ENCODE measurements around the gene SIGLEC7. TPM values are rescaled to one million over a fixed set of nuclear protein-coding genes. Genes with fewer than 3 reads are reported as not detected.

SIGLEC7 gene
- polyA plus RNA-seq, 1 experiment, result not detected

GRCh38 chr19:51157265-51157664, 15.2 kb downstream of the SIGLEC7 start:
- Histone ChIP-seq H3K4me3 (ENCODE audit: low read depth, low read length) (no peak overlapping the region), H3K27me3 (ENCODE audit: control insufficient read depth, insufficient read depth, low read length) (peaks cover 3% of the 10 kb centered on the region), H3K9me3 (ENCODE audit: control insufficient read depth, insufficient read depth, low read length) (no peaks in the 10 kb centered on the region), H3K27ac (ENCODE audit: low read depth, low read length) (no peak overlapping the region)
- no peak for DNase-seq (ENCODE audit: low read depth, low spot score)
- POLR2A ChIA-PET, result no interaction called here
- CTCF ChIA-PET, result interaction anchor here (0.9 to 3.2 kb wide), 3 partner anchors 10 to 22 kb away, joined by 3 to 25 read pairs (median 10); no protein-coding TSS in a partner anchor
- no peak for TF ChIP-seq CTCF (IDR thresholded peaks at IDR 0.05; ENCODE audit: low read depth, low read length)

- Histone ChIP-seq H3K27me3 (ENCODE audit: control insufficient read depth, insufficient read depth, low read length) (peaks cover 3% of the 10 kb centered on the region), H3K9me3 (ENCODE audit: control insufficient read depth, insufficient read depth, low read length) (no peaks in the 10 kb centered on the region), H3K27ac (ENCODE audit: low read depth, low read length) (no peak overlapping the region), H3K4me3 (ENCODE audit: low read depth, low read length) (no peak overlapping the region)
- DNase-seq (ENCODE audit: low read depth, low spot score), result no peak
- ChIA-PET POLR2A (no interaction called here), CTCF (interaction anchor here (0.6 to 3.2 kb wide), 9 partner anchors 10 to 434 kb away, joined by 3 to 25 read pairs (median 4); no protein-coding TSS in a partner anchor)
- peak; percentile 58 for TF ChIP-seq CTCF (IDR thresholded peaks at IDR 0.05; ENCODE audit: low read depth, low read length)
These were observed 16.5 kb downstream of the SIGLEC7 start for GRCh38 chr19:51158474-51159129.

- POLR2A ChIA-PET, result no interaction called here
- Histone ChIP-seq H3K27ac (ENCODE audit: low read depth, low read length) (no peak overlapping the region), H3K27me3 (ENCODE audit: control insufficient read depth, insufficient read depth, low read length) (peaks cover 3% of the 10 kb centered on the region), H3K4me3 (ENCODE audit: low read depth, low read length) (no peak overlapping the region), H3K9me3 (ENCODE audit: control insufficient read depth, insufficient read depth, low read length) (no peaks in the 10 kb centered on the region)
- DNase-seq (ENCODE audit: low read depth, low spot score), result no peak
- CTCF ChIA-PET, result interaction anchor here (3.2 kb wide), 1 partner anchor 13 kb away, joined by 25 read pairs; no protein-coding TSS in a partner anchor
- TF ChIP-seq CTCF (IDR thresholded peaks at IDR 0.05; ENCODE audit: low read depth, low read length), result no peak
These were observed 17.6 kb downstream of the SIGLEC7 start for GRCh38 chr19:51159656-51160055.

- DNase-seq (ENCODE audit: low read depth, low spot score), result no peak
- Histone ChIP-seq H3K27ac (ENCODE audit: low read depth, low read length) (no peak overlapping the region), H3K27me3 (ENCODE audit: control insufficient read depth, insufficient read depth, low read length) (peaks cover 3% of the 10 kb centered on the region), H3K9me3 (ENCODE audit: control insufficient read depth, insufficient read depth, low read length) (no peaks in the 10 kb centered on the region), H3K4me3 (ENCODE audit: low read depth, low read length) (no peak overlapping the region)
- ChIA-PET POLR2A (no interaction called here), CTCF (interaction anchor here (1.1 to 1.9 kb wide), 3 partner anchors 13 to 311 kb away, joined by 3 to 8 read pairs (median 4); no protein-coding TSS in a partner anchor)
- TF ChIP-seq CTCF (IDR thresholded peaks at IDR 0.05; ENCODE audit: low read depth, low read length), result no peak
These were observed 19.2 kb downstream of the SIGLEC7 start for GRCh38 chr19:51161266-51161665.

GRCh38 chr19:51161867-51162496, 19.9 kb downstream of the SIGLEC7 start:
- no peak for DNase-seq (ENCODE audit: low read depth, low spot score)
- H3K27me3 ChIP-seq (ENCODE audit: control insufficient read depth, insufficient read depth, low read length), result peaks cover 3% of the 10 kb centered on the region
- ChIA-PET CTCF (interaction anchor here (0.5 to 1.9 kb wide), 5 partner anchors 14 to 311 kb away, joined by 3 to 8 read pairs (median 4); no protein-coding TSS in a partner anchor), POLR2A (no interaction called here)
- TF ChIP-seq CTCF (IDR thresholded peaks at IDR 0.05; ENCODE audit: low read depth, low read length), result no peak
- H3K9me3 ChIP-seq (ENCODE audit: control insufficient read depth, insufficient read depth, low read length), result no peaks in the 10 kb centered on the region
- H3K27ac ChIP-seq (ENCODE audit: low read depth, low read length), result no peak overlapping the region
- no peak overlapping the region for H3K4me3 ChIP-seq (ENCODE audit: low read depth, low read length)
